Spinal cord (tissue), 10 donors: ENCODE data around the gene HECA. TPM values are rescaled to one million over a fixed set of nuclear protein-coding genes. Genes with fewer than 3 reads are reported as not detected.
"Not testable (repeated sequence)": the region's sequence is repeated elsewhere in the genome, so short reads cannot be mapped to it uniquely, and the experiment has no call there.

Source experiments
- DNase-seq, 6 donors: peaks; one replicate each; pipeline versions ENCODE4 v3.0.0 to v3.0.0-alpha.2; 2013 to 2015; ENCODE audit warnings: low spot score in 6 of 6, low read depth in 4 of 6
- H3K27ac ChIP-seq: one replicate; pipeline ENCODE4 v1.5.1; 2013; ENCODE audit warnings: low read depth, low read length, control low read depth
- H3K27me3 ChIP-seq: one replicate; pipeline ENCODE4 v1.6.1; 2013; ENCODE audit warnings: low read length; ENCODE audit not compliant: control insufficient read depth, insufficient read depth
- H3K36me3 ChIP-seq: one replicate; pipeline ENCODE4 v1.6.1; 2013; ENCODE audit warnings: low read length; ENCODE audit not compliant: control insufficient read depth, insufficient read depth
- H3K4me1 ChIP-seq: one replicate; pipeline ENCODE4 v1.6.1; 2013; ENCODE audit warnings: low read length; ENCODE audit not compliant: control insufficient read depth, insufficient read depth
- H3K4me3 ChIP-seq: one replicate; pipeline ENCODE4 v1.5.1; 2013; ENCODE audit warnings: low read depth, low read length, control low read depth
- H3K9me3 ChIP-seq: one replicate; pipeline ENCODE4 v1.6.1; 2013; ENCODE audit warnings: low read length; ENCODE audit not compliant: control insufficient read depth, insufficient read depth
- WGBS: methylation state at CpG from one replicate; pipeline ENCODE4 v1.1.5; 2013; ENCODE audit warnings: missing lambda C conversion rate; ENCODE audit not compliant: insufficient coverage; 5-methylcytosine and 5-hydroxymethylcytosine counted together
- polyA plus RNA-seq, 2 donors: library from polyadenylated mRNA; unstranded; fragments of 120-200 nt; gene quantifications; one replicate each; pipeline ENCODE4 v1.2.1, GENCODE V29; 2013; ENCODE audit not compliant: insufficient read length in 2 of 2
- total RNA-seq, 2 donors: library from RNA; depleted of rRNA in 1 of 2; stranded (reverse); fragments of 120-200 nt in 1 of 2; fragments of >200 nt in 1 of 2; gene quantifications; one replicate each; pipeline versions ENCODE4 v1.2.3 to v1.2.4, GENCODE V29; 2013 to 2014
- donor health status: healthy.

The HECA gene
- total and polyA plus RNA-seq, 4 donors: 18.0 to 30.4 (median 21.9) TPM

GRCh38 chr6:139133262-139134063, 1.4 kb upstream of the HECA start:
- Histone ChIP-seq H3K4me1 (peaks cover 12% of the 10 kb centered on the region), H3K27ac (peak overlapping the region; percentile 33), H3K36me3 (no peaks in the 10 kb centered on the region), H3K9me3 (no peaks in the 10 kb centered on the region), H3K27me3 (no peaks in the 10 kb centered on the region), H3K4me3 (no peak overlapping the region)
- DNase-seq: peak in 1 of 6 donors; percentile 38
- WGBS: 45% methylated on average over 4 of the region's 11 CpGs

GRCh38 chr6:139134064-139134395, 850 bp upstream of the HECA start:
- Histone ChIP-seq H3K36me3 (no peaks in the 10 kb centered on the region), H3K27ac (peak overlapping the region; percentile 33), H3K27me3 (no peaks in the 10 kb centered on the region), H3K4me1 (peaks cover 12% of the 10 kb centered on the region), H3K4me3 (no peak overlapping the region), H3K9me3 (no peaks in the 10 kb centered on the region)
- no peak for DNase-seq

GRCh38 chr6:139135578-139136545, 982 bp downstream of the HECA start:
- Histone ChIP-seq H3K36me3 (no peaks in the 10 kb centered on the region), H3K9me3 (no peaks in the 10 kb centered on the region), H3K4me3 (peak overlapping the region; percentile 68), H3K27ac (peak overlapping the region; percentile 70), H3K27me3 (no peaks in the 10 kb centered on the region), H3K4me1 (peaks cover 12% of the 10 kb centered on the region)
- WGBS: 1% methylated on average over 68 of the region's 76 CpGs
- peak in 2 of 6 donors; percentile 54 to 64 for DNase-seq

- Histone ChIP-seq H3K27ac (no peak overlapping the region), H3K9me3 (no peaks in the 10 kb centered on the region), H3K27me3 (no peaks in the 10 kb centered on the region), H3K4me3 (no peak overlapping the region), H3K4me1 (peaks cover 12% of the 10 kb centered on the region), H3K36me3 (no peaks in the 10 kb centered on the region)
- WGBS: 100% methylated on average over 1 of the region's 2 CpGs
- no peak for DNase-seq
Observed at GRCh38 chr6:139137706-139138105, 2.8 kb downstream of the HECA start.

GRCh38 chr6:139140854-139141253, 6.0 kb downstream of the HECA start:
- not testable (repeated sequence) for H3K27ac ChIP-seq, H3K36me3 ChIP-seq, H3K27me3 ChIP-seq, H3K4me1 ChIP-seq, H3K9me3 ChIP-seq, H3K4me3 ChIP-seq, DNase-seq
- WGBS: no CpG with 5 or more reads among the region's 12 CpGs

GRCh38 chr6:139142262-139142661, 7.4 kb downstream of the HECA start:
- Histone ChIP-seq H3K36me3 (no peaks in the 10 kb centered on the region), H3K4me3 (no peak overlapping the region), H3K27me3 (no peaks in the 10 kb centered on the region), H3K27ac (no peak overlapping the region), H3K4me1 (no peaks in the 10 kb centered on the region), H3K9me3 (no peaks in the 10 kb centered on the region)
- no peak for DNase-seq
- 93% methylated on average over 3 of the region's 3 CpGs for WGBS

GRCh38 chr6:139143111-139143510, 8.2 kb downstream of the HECA start:
- no CpG with 5 or more reads among the region's 3 CpGs for WGBS
- Histone ChIP-seq H3K27me3 (no peaks in the 10 kb centered on the region), H3K4me1 (no peaks in the 10 kb centered on the region)

GRCh38 chr6:139144490-139145085, 9.7 kb downstream of the HECA start:
- 78% methylated on average over 2 of the region's 4 CpGs for WGBS
- H3K9me3 ChIP-seq: no peaks in the 10 kb centered on the region
- no peak overlapping the region for H3K27ac ChIP-seq
- H3K4me1 ChIP-seq: peaks cover 6% of the 10 kb centered on the region
- no peaks in the 10 kb centered on the region for H3K27me3 ChIP-seq
- H3K4me3 ChIP-seq: no peak overlapping the region
- DNase-seq: peak in 1 of 6 donors; percentile 6
- no peaks in the 10 kb centered on the region for H3K36me3 ChIP-seq

More at GRCh38 chr6:139143111-139143510, 8.2 kb downstream of the HECA start:
- Histone ChIP-seq H3K9me3 (no peaks in the 10 kb centered on the region), H3K4me3 (no peak overlapping the region), H3K36me3 (no peaks in the 10 kb centered on the region), H3K27ac (no peak overlapping the region)
- DNase-seq: no peak

GRCh38 chr6:139145661-139146060, 10.8 kb downstream of the HECA start:
- Histone ChIP-seq H3K9me3 (no peaks in the 10 kb centered on the region), H3K36me3 (no peaks in the 10 kb centered on the region), H3K4me1 (peaks cover 6% of the 10 kb centered on the region), H3K27me3 (no peaks in the 10 kb centered on the region), H3K4me3 (no peak overlapping the region), H3K27ac (no peak overlapping the region)
- WGBS: 95% methylated on average over 3 of the region's 3 CpGs
- no peak for DNase-seq
